H9 (cell line): ENCODE measurements around the gene NTSR1. TPM values are rescaled to one million over a fixed set of nuclear protein-coding genes. Genes with fewer than 3 reads are reported as not detected.

Experiments used
- DNase-seq: peaks from one replicate; pipeline ENCODE4 v3.0.0-alpha.2; 2017
- H2AFZ ChIP-seq: one replicate; pipeline ENCODE4 v1.6.1; 2013; ENCODE audit warnings: mild to moderate bottlenecking, low read length, control low read depth, moderate library complexity
- H2AK5ac ChIP-seq: 2 replicates; pipeline ENCODE4 v1.6.1; 2013; ENCODE audit warnings: low read length, control low read depth, mixed read lengths; ENCODE audit not compliant: insufficient read length
- H2BK120ac ChIP-seq: one replicate; pipeline ENCODE4 v1.6.1; 2013; ENCODE audit warnings: low read depth, mild to moderate bottlenecking, low read length, control low read depth, inconsistent platforms; ENCODE audit not compliant: poor library complexity, severe bottlenecking
- H2BK12ac ChIP-seq: 2 replicates; pipeline ENCODE4 v1.6.1; 2013; ENCODE audit warnings: low read length, control low read depth, mixed read lengths, low read depth; ENCODE audit not compliant: insufficient read length
- H2BK15ac ChIP-seq: 2 replicates; pipeline ENCODE4 v1.6.1; 2013; ENCODE audit warnings: low read depth, low read length, control low read depth
- H2BK20ac ChIP-seq: one replicate; pipeline ENCODE4 v1.6.1; 2013; ENCODE audit warnings: low read depth, mild to moderate bottlenecking, low read length, control low read depth, inconsistent platforms; ENCODE audit not compliant: poor library complexity, severe bottlenecking
- H2BK5ac ChIP-seq: 2 replicates; pipeline ENCODE4 v1.6.1; 2013; ENCODE audit warnings: low read length, control low read depth, mixed read lengths; ENCODE audit not compliant: insufficient read length
- H3K14ac ChIP-seq: 2 replicates; pipeline ENCODE4 v1.6.1; 2013; ENCODE audit warnings: low read length, control low read depth; ENCODE audit not compliant: insufficient read depth
- H3K18ac ChIP-seq: 2 replicates; pipeline ENCODE4 v1.6.1; 2013; ENCODE audit warnings: low read depth, mild to moderate bottlenecking, mixed read lengths, low read length, control low read depth; ENCODE audit not compliant: insufficient read length
- H3K23ac ChIP-seq: 2 replicates; pipeline ENCODE4 v1.6.1; 2013; ENCODE audit warnings: low read length, control low read depth, mixed read lengths, low read depth; ENCODE audit not compliant: insufficient read length
- H3K23me2 ChIP-seq: 2 replicates; pipeline ENCODE4 v1.6.1; 2013; ENCODE audit warnings: low read depth, mild to moderate bottlenecking, mixed read lengths, low read length, control low read depth; ENCODE audit not compliant: insufficient read length, poor library complexity, severe bottlenecking
- H3K27ac ChIP-seq: 2 replicates; pipeline ENCODE4 v1.5.1; 2013; ENCODE audit warnings: low read length, control low read depth, mixed read lengths, low read depth; ENCODE audit not compliant: insufficient read length
- H3K27me3 ChIP-seq: 2 replicates; pipeline ENCODE4 v1.6.1; 2013; ENCODE audit warnings: low read length, control low read depth, inconsistent platforms; ENCODE audit not compliant: insufficient read depth
- H3K4ac ChIP-seq: 2 replicates; pipeline ENCODE4 v1.6.1; 2013; ENCODE audit warnings: low read depth, mild to moderate bottlenecking, control low read depth, inconsistent platforms, low read length, moderate library complexity
- H3K4me1 ChIP-seq: 2 replicates; pipeline ENCODE4 v1.6.1; 2013; ENCODE audit warnings: low read length, control low read depth, inconsistent platforms; ENCODE audit not compliant: insufficient read depth
- H3K4me2 ChIP-seq: 2 replicates; pipeline ENCODE4 v1.6.1; 2013; ENCODE audit warnings: low read length, control low read depth, mixed read lengths; ENCODE audit not compliant: insufficient read length, insufficient read depth
- H3K56ac ChIP-seq: 2 replicates; pipeline ENCODE4 v1.6.1; 2013; ENCODE audit warnings: low read depth, mild to moderate bottlenecking, mixed read lengths, low read length, control low read depth; ENCODE audit not compliant: insufficient read length
- H3K79me1 ChIP-seq: 2 replicates; pipeline ENCODE4 v1.6.1; 2013; ENCODE audit warnings: low read depth, mild to moderate bottlenecking, moderate library complexity, low read length, control low read depth, inconsistent platforms; ENCODE audit not compliant: insufficient read depth, poor library complexity, severe bottlenecking
- H3K79me2 ChIP-seq: 2 replicates; pipeline ENCODE4 v1.6.1; 2013; ENCODE audit warnings: low read length, control low read depth, inconsistent platforms; ENCODE audit not compliant: insufficient read depth
- H3K9ac ChIP-seq: 2 replicates; pipeline ENCODE4 v1.6.1; 2013; ENCODE audit warnings: low read length, control low read depth, mixed read lengths; ENCODE audit not compliant: insufficient read length; ENCODE audit errors: extremely low read depth
- H3K9me3 ChIP-seq: one replicate; pipeline ENCODE4 v1.6.1; 2013; ENCODE audit warnings: low read depth, low read length, inconsistent platforms; ENCODE audit not compliant: control insufficient read depth
- H3T11ph ChIP-seq: one replicate; pipeline ENCODE4 v1.6.1; 2013; ENCODE audit warnings: mild to moderate bottlenecking, low read length, control low read depth, inconsistent platforms
- H4K20me1 ChIP-seq: one replicate; pipeline ENCODE4 v1.6.1; 2013; ENCODE audit not compliant: control insufficient read depth, insufficient read length, insufficient read depth
- H4K5ac ChIP-seq: 2 replicates; pipeline ENCODE4 v1.6.1; 2013; ENCODE audit warnings: low read depth, mild to moderate bottlenecking, mixed read lengths, low read length, control low read depth; ENCODE audit not compliant: insufficient read length
- H4K8ac ChIP-seq: replicated peaks from 2 replicates; pipeline ENCODE4 v1.6.1; 2013; ENCODE audit warnings: low read length, control low read depth, mixed read lengths, low read depth; ENCODE audit not compliant: insufficient read length
- H4K91ac ChIP-seq: 2 replicates; pipeline ENCODE4 v1.6.1; 2013; ENCODE audit warnings: low read depth, mild to moderate bottlenecking, moderate library complexity, mixed read lengths, low read length, control low read depth; ENCODE audit not compliant: insufficient read length
- H3K27ac Mint-ChIP-seq, 3 experiments: 2 replicates in 2 of 3; 3 replicates in 1 of 3; pipeline ENCODE4 v1.8.0; 2020 to 2021; ENCODE audit warnings: mixed read lengths in 3 of 3, mild to moderate bottlenecking in 1 of 3, moderate library complexity in 1 of 3
- H3K27me3 Mint-ChIP-seq: 2 replicates; pipeline ENCODE4 v1.8.0; 2021; ENCODE audit warnings: low read depth, mild to moderate bottlenecking, moderate library complexity, mixed read lengths
- H3K36me3 Mint-ChIP-seq, 3 experiments: 2 replicates in 2 of 3; 3 replicates in 1 of 3; pipeline ENCODE4 v1.8.0; 2020 to 2021; ENCODE audit warnings: low read depth in 3 of 3, mixed read lengths in 3 of 3; ENCODE audit not compliant: insufficient read depth in 1 of 3
- H3K4me1 Mint-ChIP-seq, 2 experiments: 2 replicates each; pipeline ENCODE4 v1.8.0; 2020; ENCODE audit warnings: mixed read lengths in 2 of 2
- H3K4me3 Mint-ChIP-seq, 2 experiments: 2 replicates in 1 of 2; 3 replicates in 1 of 2; pipeline ENCODE4 v1.8.0; 2020 to 2021; ENCODE audit warnings: mild to moderate bottlenecking in 2 of 2, mixed read lengths in 2 of 2, moderate library complexity in 1 of 2
- H3K9me3 Mint-ChIP-seq, 2 experiments: 2 replicates in 1 of 2; 3 replicates in 1 of 2; pipeline ENCODE4 v1.8.0; 2020; ENCODE audit warnings: mild to moderate bottlenecking in 2 of 2, mixed read lengths in 2 of 2, moderate library complexity in 1 of 2
- CTCF ChIP-seq: fragments of 200-600 bp; sonication (generic); conservative IDR thresholded peaks from 3 replicates; pipeline ENCODE4 v1.8.0; 2021; ENCODE audit warnings: antibody characterized with exemption, mild to moderate bottlenecking
- WGBS: extraction: QIAGEN DNeasy Blood & Tissue Kit; methylation state at CpG from one replicate; pipeline ENCODE4 v1.1.7; 2013; ENCODE audit warnings: missing lambda C conversion rate, low lambda C conversion rate, mixed read lengths; ENCODE audit not compliant: insufficient read length; ENCODE audit errors: extremely low coverage; 5-methylcytosine and 5-hydroxymethylcytosine counted together
- total RNA-seq: library from RNA; stranded (reverse); gene quantifications from 2 replicates; pipeline ENCODE4 v1.2.1, GENCODE V29; 2021

The NTSR1 gene
- total RNA-seq, 1 experiment from 2014 or later = 0.11 TPM

- Histone ChIP-seq H3K18ac (no peak overlapping the region), H3K9ac (no peak overlapping the region), H3T11ph (no peak overlapping the region), H4K8ac (no peak overlapping the region), H3K9me3 (no peaks in the 10 kb centered on the region), H3K79me1 (no peaks in the 10 kb centered on the region), H2BK120ac (no peak overlapping the region), H3K14ac (no peak overlapping the region), H2AFZ (no peak overlapping the region), H2BK12ac (no peak overlapping the region), H2BK20ac (no peak overlapping the region), H3K4me2 (no peak overlapping the region), H3K4ac (no peak overlapping the region), H3K56ac (no peak overlapping the region), H3K79me2 (no peaks in the 10 kb centered on the region), H2BK5ac (no peak overlapping the region), H3K23me2 (no peaks in the 10 kb centered on the region), H4K91ac (no peak overlapping the region), H3K27me3 (no peaks in the 10 kb centered on the region), H2BK15ac (no peak overlapping the region), H4K5ac (no peak overlapping the region), H3K27ac (no peak overlapping the region), H3K23ac (no peak overlapping the region), H3K4me1 (no peaks in the 10 kb centered on the region), H4K20me1 (no peaks in the 10 kb centered on the region), H2AK5ac (no peak overlapping the region)
- Mint-ChIP-seq H3K27me3 (peaks cover 12% of the 10 kb centered on the region), H3K36me3 (no peaks in the 10 kb centered on the region), H3K4me1 (peaks cover 14 to 16% of the 10 kb centered on the region in 2 experiments), H3K4me3 (peak overlapping the region in 1 of 2 experiments; percentile 19; a peak in 1 of 5 replicates), H3K27ac (no peak overlapping the region), H3K9me3 (no peaks in the 10 kb centered on the region; a peak in 1 of 5 replicates)
- DNase-seq = no peak
- TF ChIP-seq CTCF = no peak
- no CpG with 5 or more reads among the region's 27 CpGs for WGBS
Measured at GRCh38 chr20:62685781-62686555, 22.7 kb upstream of the NTSR1 start.
